ENCODE results near the gene TSEN2.
"Not testable (repeated sequence)": the region's sequence is repeated elsewhere in the genome, so short reads cannot be mapped to it uniquely, and the experiment has no call there.

TSEN2 gene

DNA sequence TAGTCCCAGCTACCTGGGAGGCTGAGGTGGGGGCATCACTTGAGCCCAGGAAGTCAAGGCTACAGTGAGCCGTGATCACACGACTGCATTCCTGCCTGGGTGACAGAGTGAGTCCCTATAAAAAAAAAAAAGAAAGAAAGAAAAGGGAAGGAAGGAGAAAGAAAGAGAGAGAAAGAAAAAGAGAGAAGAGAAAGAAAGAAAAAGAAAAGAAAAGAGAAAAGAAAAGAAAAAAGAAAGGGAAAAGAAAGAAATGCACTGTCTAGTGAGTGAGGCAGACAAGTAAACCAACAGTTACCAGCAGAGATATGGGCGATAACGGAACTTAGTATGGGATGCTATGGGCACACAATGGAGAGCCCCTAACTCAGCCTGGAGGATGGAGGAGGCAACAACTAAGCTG is 37.2 kb upstream of the TSEN2 start:
- DNase-seq: no peak
- no peaks in the 10 kb centered on the region for H3K4me1 Mint-ChIP-seq (ENCODE audit: low read depth)
- H3K27me3 Mint-ChIP-seq: peaks cover 19% of the 10 kb centered on the region
- no peak overlapping the region for H3K27ac Mint-ChIP-seq
- H3K4me3 Mint-ChIP-seq: no peak overlapping the region
- no peaks in the 10 kb centered on the region for H3K36me3 Mint-ChIP-seq (ENCODE audit: low read depth)
- no peaks in the 10 kb centered on the region for H3K9me3 Mint-ChIP-seq

DNA sequence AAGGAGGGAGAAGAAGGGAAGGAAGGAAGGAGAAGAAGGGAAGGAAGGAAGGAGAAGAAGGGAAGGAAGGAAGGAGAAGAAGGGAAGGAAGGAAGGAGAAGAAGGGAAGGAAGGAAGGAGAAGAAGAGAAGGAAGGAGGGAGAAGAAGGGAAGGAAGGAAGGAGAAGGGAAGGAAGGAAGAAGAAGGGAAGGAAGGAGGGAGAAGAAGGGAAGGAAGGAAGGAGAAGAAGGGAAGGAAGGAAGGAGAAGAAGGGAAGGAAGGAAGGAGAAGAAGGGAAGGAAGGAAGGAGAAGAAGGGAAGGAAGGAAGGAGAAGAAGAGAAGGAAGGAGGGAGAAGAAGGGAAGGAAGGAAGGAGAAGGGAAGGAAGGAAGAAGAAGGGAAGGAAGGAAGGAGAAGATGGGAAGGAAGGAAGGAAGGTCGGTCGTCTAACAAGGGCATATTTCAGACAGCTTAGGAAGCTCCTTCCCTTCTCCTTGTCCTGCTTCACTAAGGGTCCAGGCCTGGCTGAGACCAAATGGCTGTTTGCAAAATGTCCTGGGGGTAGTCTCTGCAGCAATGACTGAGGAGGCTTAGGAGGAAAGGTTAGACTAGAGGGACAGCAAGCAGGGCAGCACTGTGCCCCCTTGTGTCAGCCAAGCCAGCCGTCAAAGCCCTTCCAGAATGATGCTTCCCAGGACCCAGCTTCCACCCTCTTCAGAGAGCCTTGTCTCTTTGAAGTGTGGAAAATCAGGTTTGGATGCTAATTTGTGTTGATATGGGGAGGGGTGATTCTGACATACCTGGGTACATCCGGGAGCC is 35.7 kb upstream of the TSEN2 start:
- DNase-seq: peak; percentile 3
- not testable (repeated sequence) for H3K27me3 Mint-ChIP-seq; H3K27ac Mint-ChIP-seq; H3K9me3 Mint-ChIP-seq; H3K4me3 Mint-ChIP-seq; H3K36me3 Mint-ChIP-seq (ENCODE audit: low read depth); H3K4me1 Mint-ChIP-seq (ENCODE audit: low read depth)

DNA sequence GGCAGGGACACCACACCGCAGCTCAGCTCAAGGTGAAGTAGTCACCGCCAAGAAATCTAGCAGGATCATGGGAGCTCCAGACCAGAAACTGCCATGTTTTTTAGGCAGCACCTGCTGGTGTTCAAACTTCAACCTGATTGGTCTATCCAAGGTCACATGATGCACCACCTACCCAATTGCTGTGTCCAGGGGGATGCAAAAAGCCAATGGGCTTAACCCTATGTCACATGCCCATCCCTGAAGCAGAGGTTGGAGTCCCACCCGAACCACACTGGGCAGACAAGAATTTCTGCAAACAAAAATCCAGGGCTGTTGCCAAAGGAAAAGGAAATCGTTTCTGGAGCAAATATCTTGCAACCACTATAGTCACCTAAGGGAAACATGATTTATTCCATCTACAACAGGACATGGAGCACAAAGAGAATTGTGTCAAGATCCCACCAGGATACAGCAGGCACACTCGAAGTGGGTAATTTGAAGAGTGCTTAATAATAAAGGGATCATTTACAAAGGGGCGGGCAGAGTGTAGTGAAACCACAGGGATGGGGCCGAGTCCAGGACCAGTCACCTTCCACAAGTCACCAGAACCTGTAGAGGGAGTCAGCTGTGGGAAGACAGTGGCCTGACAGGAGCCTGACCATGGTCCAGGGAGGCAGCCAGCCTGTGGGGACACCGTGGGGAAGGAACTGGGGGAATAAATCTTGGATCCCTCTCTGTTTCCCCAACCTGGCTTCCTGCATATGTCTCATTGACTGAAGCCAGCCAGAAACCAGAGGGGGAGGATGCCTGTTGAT is 34.2 kb upstream of the TSEN2 start:
- H3K4me1 Mint-ChIP-seq (ENCODE audit: low read depth): peaks cover 8% of the 10 kb centered on the region
- peak; percentile 16 for DNase-seq
- H3K27me3 Mint-ChIP-seq: peaks cover 3% of the 10 kb centered on the region
- no peak overlapping the region for H3K27ac Mint-ChIP-seq
- H3K36me3 Mint-ChIP-seq (ENCODE audit: low read depth): no peaks in the 10 kb centered on the region
- H3K9me3 Mint-ChIP-seq: no peaks in the 10 kb centered on the region
- H3K4me3 Mint-ChIP-seq: no peak overlapping the region

DNA sequence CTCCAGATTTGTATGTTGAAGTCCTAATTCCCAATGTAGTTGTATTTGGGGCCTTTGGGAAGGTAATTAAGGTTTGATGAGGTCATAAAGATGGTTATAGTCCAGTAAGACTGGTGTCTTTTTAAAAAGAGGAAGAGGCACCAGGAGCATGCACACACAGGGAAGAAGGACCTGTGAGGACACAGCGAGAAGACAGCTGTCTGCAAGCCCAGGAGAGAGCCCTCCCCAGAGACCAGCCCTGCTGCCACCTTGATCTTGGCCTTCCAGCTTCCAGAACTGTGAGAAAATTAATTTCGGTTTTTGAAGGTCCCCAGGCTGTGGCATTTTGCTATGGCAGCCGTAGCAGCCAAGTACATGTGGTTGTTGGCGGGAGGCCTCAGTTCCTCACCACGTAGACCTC is 32.8 kb upstream of the TSEN2 start:
- DNase-seq: peak; percentile 2
- Mint-ChIP-seq H3K4me1 (ENCODE audit: low read depth) (peaks cover 8% of the 10 kb centered on the region), H3K4me3 (no peak overlapping the region), H3K27ac (no peak overlapping the region), H3K27me3 (no peaks in the 10 kb centered on the region), H3K36me3 (ENCODE audit: low read depth) (no peaks in the 10 kb centered on the region), H3K9me3 (no peaks in the 10 kb centered on the region)

DNA sequence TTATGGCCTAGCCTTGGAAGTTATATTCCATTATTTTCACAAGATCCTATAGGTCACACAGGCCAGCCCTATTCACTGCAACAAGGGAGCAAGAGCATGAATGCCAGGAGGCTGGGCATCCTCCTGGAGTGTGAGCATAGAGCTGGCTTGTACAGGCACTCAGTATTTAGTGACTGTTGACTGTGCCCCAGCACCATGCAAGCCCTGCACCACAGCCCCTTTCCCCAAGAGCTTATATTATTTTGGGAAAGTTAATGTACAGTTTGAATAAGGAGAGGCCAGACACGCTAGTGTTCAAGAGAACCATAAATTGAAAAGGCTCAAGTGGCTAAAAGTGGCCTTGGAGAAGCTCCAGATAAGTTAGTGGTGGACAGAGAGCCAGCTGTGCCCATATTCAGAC is 32.3 kb upstream of the TSEN2 start:
- no peaks in the 10 kb centered on the region for H3K27me3 Mint-ChIP-seq
- H3K9me3 Mint-ChIP-seq: no peaks in the 10 kb centered on the region
- H3K36me3 Mint-ChIP-seq (ENCODE audit: low read depth): no peaks in the 10 kb centered on the region
- no peak for DNase-seq
- H3K4me1 Mint-ChIP-seq (ENCODE audit: low read depth): peaks cover 8% of the 10 kb centered on the region
- H3K4me3 Mint-ChIP-seq: no peak overlapping the region
- H3K27ac Mint-ChIP-seq: no peak overlapping the region

DNA sequence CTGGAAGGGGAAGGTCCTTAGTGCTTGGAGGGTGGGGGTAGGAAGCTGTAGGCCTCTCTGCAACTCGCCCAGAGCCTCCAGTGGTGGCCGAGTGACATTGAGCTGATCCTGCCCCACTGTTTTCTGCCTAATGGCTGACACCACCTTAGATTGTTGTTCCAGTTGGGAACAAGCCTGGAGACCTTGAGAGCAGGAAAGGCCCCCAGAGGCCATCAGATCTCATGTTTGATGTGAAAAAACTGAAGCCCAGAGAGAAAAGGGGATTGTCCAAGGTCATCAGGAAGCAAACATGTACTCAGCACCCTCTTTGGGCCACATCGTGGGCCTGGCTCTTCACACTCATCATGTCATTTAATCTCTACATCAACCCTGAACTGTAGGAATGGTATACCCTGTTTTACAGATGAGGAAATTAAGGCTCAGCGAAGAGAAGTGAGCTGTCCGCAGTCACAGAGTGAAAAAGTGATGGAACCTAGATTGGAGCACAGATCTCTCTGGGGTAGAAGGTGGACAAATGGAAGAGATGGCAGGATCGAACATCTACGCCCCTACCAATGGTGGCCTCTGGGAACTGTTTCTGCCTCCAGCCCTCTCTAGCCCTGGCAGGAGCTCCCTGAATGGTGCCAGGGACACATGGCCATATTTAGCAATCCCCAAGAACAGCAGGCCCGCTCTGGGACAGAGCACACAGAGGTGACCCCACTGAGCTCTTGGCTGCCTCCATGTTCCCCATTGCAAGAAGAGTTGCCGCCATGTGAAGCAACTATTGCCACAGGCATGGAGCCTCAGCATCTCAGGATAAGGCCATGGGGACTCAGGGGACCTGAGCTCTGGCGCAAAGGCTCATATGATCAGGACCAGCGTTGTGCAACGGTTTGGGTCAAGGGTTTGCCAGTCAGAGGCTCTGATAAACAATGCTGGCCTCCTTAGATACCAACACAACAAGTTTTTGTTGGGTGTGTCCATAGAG is 31.6 kb upstream of the TSEN2 start:
- Mint-ChIP-seq H3K9me3 (no peaks in the 10 kb centered on the region), H3K27me3 (no peaks in the 10 kb centered on the region), H3K27ac (no peak overlapping the region), H3K4me1 (ENCODE audit: low read depth) (peaks cover 8% of the 10 kb centered on the region), H3K36me3 (ENCODE audit: low read depth) (no peaks in the 10 kb centered on the region), H3K4me3 (no peak overlapping the region)
- peak; percentile 13 for DNase-seq

DNA sequence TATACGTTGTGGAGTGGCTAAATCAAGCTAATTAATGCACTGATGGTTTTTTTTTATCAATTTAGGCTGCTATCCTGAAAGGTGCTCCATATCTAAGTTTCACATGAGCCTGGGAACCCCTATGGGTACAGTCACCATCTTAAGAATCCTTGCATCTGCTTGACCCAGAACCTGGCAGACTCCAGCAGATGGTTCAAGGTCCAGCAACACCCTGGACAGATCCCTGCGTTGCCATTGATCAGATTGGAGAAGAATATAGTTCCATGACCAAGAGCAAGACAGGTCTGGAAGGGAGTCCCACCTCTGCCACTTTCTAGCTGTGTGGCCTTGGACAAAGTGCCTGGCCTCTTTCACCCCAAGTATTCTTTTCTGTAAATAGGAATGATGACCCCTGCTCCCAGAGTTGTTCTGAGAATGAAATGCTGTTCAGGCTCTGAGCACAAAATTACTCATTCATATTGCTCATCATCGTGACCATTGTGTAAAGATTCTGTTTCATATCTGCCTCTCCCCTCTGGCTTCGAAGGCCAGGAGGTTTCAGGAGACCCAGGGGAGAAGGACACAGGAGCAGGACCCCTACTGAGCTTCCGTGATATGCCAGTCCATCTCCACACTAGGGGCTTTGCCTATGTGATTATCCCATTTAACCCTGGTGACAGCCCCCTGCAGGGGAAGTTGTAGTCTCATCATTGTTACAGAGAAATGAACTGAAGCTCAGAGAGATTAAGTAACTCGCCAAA is 30.0 kb upstream of the TSEN2 start:
- Mint-ChIP-seq H3K27me3 (no peaks in the 10 kb centered on the region), H3K4me3 (no peak overlapping the region), H3K36me3 (ENCODE audit: low read depth) (no peaks in the 10 kb centered on the region), H3K27ac (no peak overlapping the region), H3K9me3 (no peaks in the 10 kb centered on the region), H3K4me1 (ENCODE audit: low read depth) (peaks cover 8% of the 10 kb centered on the region)
- no peak for DNase-seq

DNA sequence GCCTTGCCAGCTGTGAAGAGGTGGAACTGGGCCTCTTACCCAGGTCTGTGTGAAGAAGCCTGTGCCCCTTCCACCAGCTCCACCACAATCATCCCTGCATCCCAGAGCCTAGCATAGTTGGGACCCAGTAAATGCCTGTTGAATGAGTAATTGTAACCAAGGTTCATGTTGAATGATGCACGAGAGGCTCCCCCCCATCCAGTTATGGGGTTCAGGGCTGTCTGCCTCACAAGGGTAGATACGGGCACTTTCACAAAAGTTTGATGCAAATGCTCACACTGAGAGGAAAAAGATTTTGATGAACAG is 29.5 kb upstream of the TSEN2 start:
- no peaks in the 10 kb centered on the region for H3K36me3 Mint-ChIP-seq (ENCODE audit: low read depth)
- H3K4me3 Mint-ChIP-seq: no peak overlapping the region
- peaks cover 8% of the 10 kb centered on the region for H3K4me1 Mint-ChIP-seq (ENCODE audit: low read depth)
- H3K27ac Mint-ChIP-seq: no peak overlapping the region
- DNase-seq: no peak
- no peaks in the 10 kb centered on the region for H3K9me3 Mint-ChIP-seq
- H3K27me3 Mint-ChIP-seq: no peaks in the 10 kb centered on the region

DNA sequence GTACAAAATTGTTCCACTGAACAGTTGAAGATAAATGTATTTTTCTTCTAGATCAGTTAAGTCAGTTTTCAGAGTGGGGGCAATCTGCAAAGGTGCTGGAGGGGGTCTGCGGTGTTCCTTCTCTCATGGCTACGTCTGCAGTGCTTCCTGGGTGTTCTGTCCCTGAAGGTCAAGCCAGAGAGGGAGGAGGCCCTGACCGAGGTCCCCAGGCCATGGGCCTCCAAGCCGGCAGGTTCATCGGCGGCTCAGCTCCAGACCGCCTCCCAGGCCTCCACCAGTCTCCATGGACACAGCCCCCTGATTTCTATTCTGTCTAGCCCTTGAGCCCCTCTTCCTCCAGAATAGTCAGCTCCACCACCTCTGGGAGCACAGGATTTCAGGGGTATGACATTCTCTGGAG is 28.5 kb upstream of the TSEN2 start:
- Mint-ChIP-seq H3K4me3 (no peak overlapping the region), H3K27me3 (no peaks in the 10 kb centered on the region)

DNA sequence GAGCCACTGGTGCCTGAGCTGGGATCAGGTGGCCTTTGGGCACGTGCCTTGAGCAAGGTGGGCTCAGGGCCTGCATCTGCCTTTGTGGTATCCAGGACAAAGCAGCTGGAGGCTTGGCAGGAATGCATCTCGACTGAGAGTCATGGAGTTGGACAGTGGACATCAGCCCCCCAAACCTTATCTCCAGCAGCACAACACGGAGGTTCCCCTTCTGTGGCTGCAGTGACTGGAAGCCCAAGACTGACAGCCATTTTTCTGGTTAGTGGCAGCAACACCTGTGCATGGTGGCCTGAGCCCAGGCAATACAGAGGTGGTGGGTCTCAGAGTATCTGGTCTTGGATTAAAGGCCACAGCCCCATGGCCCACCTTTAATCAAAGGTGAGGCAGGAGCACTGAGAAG is 27.8 kb upstream of the TSEN2 start:
- Mint-ChIP-seq H3K36me3 (ENCODE audit: low read depth) (no peaks in the 10 kb centered on the region), H3K27me3 (no peaks in the 10 kb centered on the region), H3K4me1 (ENCODE audit: low read depth) (peaks cover 13% of the 10 kb centered on the region), H3K9me3 (no peaks in the 10 kb centered on the region), H3K27ac (no peak overlapping the region), H3K4me3 (no peak overlapping the region)
- DNase-seq: no peak

More for the DNA sequence above, 28.5 kb upstream of the TSEN2 start:
- no peak overlapping the region for H3K27ac Mint-ChIP-seq
- peaks cover 8% of the 10 kb centered on the region for H3K4me1 Mint-ChIP-seq (ENCODE audit: low read depth)
- no peak for DNase-seq
- no peaks in the 10 kb centered on the region for H3K36me3 Mint-ChIP-seq (ENCODE audit: low read depth)
- H3K9me3 Mint-ChIP-seq: no peaks in the 10 kb centered on the region

DNA sequence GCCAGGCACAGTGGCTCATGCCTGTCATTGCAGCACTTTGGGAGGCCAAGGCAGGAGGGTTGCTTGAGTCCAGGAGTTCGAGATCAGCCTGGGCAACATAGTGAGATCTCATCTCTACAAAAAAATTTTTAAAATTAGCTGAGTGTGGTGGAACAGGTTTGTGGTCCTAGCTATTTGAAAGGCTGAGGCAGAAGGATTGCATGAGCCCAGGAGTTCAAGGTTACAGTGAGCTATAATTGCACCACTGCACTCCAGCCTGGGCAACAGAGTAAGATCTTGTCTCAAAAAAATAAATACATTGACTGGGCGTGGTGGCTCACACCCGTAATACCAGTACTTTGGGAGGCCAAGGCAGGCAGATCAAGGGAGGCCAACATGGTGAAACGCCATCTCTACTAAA is 26.9 kb upstream of the TSEN2 start:
- H3K4me1 Mint-ChIP-seq (ENCODE audit: low read depth): peaks cover 19% of the 10 kb centered on the region
- H3K27ac Mint-ChIP-seq; H3K36me3 Mint-ChIP-seq (ENCODE audit: low read depth); H3K27me3 Mint-ChIP-seq; DNase-seq; H3K4me3 Mint-ChIP-seq; H3K9me3 Mint-ChIP-seq: not testable (repeated sequence)

DNA sequence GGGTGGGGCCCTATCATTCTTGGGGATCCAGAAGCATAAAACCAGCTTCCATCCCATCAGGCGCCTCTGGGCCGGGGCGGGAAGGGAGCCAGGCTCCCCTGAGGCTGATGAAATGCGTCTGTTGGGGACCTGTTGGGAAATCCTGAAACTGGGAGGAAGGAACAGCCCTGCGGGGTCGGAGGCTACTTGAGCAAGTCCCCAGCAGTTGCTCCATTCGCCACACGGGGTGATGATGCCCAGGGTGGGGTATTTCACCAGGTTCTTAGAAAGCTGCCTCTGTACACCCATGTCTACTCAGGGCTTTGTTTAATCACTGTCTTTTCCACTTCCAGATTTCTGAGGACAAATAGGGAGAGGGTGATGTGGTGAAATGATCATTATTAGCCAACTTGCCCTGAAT is 25.4 kb upstream of the TSEN2 start:
- Mint-ChIP-seq H3K27ac (no peak overlapping the region), H3K27me3 (no peaks in the 10 kb centered on the region), H3K36me3 (ENCODE audit: low read depth) (no peaks in the 10 kb centered on the region), H3K4me3 (no peak overlapping the region), H3K4me1 (ENCODE audit: low read depth) (peaks cover 25% of the 10 kb centered on the region), H3K9me3 (no peaks in the 10 kb centered on the region)
- DNase-seq: no peak

DNA sequence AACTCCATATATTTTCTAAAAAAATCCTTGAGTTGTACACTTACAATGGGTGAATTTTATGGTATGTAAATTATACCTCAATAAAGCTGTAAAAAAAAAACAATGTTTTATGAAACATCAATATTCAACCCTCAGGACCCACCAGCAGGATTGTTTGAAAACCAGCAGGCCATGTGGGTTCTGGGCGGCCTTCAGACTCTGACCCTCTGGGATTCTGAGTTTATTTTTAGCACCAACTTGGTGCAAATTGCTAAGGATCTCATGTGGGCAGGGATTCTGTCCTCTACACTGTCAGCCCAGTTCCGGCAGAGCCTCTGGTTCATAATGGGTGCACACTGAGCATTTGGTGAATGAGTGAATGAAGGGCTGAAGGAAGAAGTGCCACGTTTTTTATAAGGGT is 24.2 kb upstream of the TSEN2 start:
- no peaks in the 10 kb centered on the region for H3K9me3 Mint-ChIP-seq
- peaks cover 17% of the 10 kb centered on the region for H3K4me1 Mint-ChIP-seq (ENCODE audit: low read depth)
- no peak for DNase-seq
- no peaks in the 10 kb centered on the region for H3K27me3 Mint-ChIP-seq
- H3K27ac Mint-ChIP-seq: no peak overlapping the region
- no peaks in the 10 kb centered on the region for H3K36me3 Mint-ChIP-seq (ENCODE audit: low read depth)
- no peak overlapping the region for H3K4me3 Mint-ChIP-seq

DNA sequence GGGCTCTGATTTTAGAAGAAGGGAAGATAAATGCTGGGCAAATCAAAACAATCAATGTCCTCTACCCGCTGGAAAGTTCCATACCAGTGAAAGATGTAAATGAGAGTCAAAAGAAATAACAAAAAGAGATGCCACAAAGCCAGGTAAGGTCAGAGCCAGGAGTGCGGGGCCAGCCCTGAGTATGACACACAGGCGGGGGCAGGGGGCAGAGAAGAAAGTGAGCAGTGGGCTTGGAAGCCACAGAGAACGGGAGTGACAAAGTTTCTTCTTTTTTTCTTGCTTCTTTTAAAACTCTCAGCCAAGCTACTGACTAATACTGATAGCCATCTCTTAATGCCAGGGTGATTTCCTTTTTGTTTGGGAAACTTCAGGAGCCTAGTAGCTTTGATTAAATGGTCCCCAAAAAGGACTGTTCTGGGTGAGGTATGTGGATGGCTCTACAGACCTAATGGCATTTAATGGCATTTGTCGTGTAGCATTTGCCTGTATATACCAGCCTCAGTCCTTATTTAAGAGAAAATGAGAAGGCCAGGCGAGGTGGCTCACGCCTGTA is 23.1 kb upstream of the TSEN2 start:
- Mint-ChIP-seq H3K27ac (no peak overlapping the region), H3K36me3 (ENCODE audit: low read depth) (no peaks in the 10 kb centered on the region), H3K4me1 (ENCODE audit: low read depth) (peaks cover 17% of the 10 kb centered on the region), H3K9me3 (no peaks in the 10 kb centered on the region), H3K27me3 (no peaks in the 10 kb centered on the region), H3K4me3 (no peak overlapping the region)
- DNase-seq: no peak

All from activated T-cell treated with anti-CD3 and anti-CD28 coated beads, Interleukin-2, amount 50 U/mL, for 24 hours (primary cell).